Prostate gland (tissue), 2 donors: ENCODE measurements around the gene LAPTM4A. TPM values are rescaled to one million over a fixed set of nuclear protein-coding genes. Genes with fewer than 3 reads are reported as not detected.

Source experiments
- DNase-seq: peaks from one replicate; pipeline ENCODE4 v3.0.0-alpha.2; 2019; ENCODE audit warnings: low spot score
- H3K27ac ChIP-seq, 2 donors: fragments of 200-600 bp; sonication (generic); 2 replicates each; pipeline ENCODE4 v1.5.1; 2017 to 2019
- H3K27me3 ChIP-seq: fragments of 200-600 bp; sonication (generic); replicated peaks from 2 replicates; pipeline ENCODE4 v1.5.1; 2019; ENCODE audit not compliant: insufficient read depth
- H3K36me3 ChIP-seq, 2 donors: fragments of 200-600 bp; sonication (generic); 1 replicate in 1 of 2; 2 replicates in 1 of 2; pipeline versions ENCODE4 v1.5.1 to v1.8.1; 2017 to 2019
- H3K4me1 ChIP-seq: fragments of 200-600 bp; sonication (generic); replicated peaks from 2 replicates; pipeline ENCODE4 v1.5.1; 2019
- H3K4me3 ChIP-seq, 2 donors: fragments of 200-600 bp; sonication (generic); 2 replicates each; pipeline ENCODE4 v1.5.1; 2017 to 2019
- H3K9me3 ChIP-seq: fragments of 200-600 bp; sonication (generic); 2 replicates; pipeline ENCODE4 v1.5.1; 2017
- POLR2A ChIP-seq: fragments of 450-650 bp; IDR thresholded peaks from one replicate; pipeline ENCODE4 v1.6.1; 2016; ENCODE audit warnings: antibody characterized with exemption, mild to moderate bottlenecking
- POLR2AphosphoS5 ChIP-seq: sonication (generic); formaldehyde crosslinking; IDR thresholded peaks from one replicate; pipeline ENCODE4 v1.6.1; 2017; ENCODE audit warnings: antibody characterized with exemption
- WGBS: methylation state at CpG from one replicate; pipeline ENCODE4 v1.1.5; 2018; 5-methylcytosine and 5-hydroxymethylcytosine counted together
- intact Hi-C: fragments of 100-400 bp; cut with DNase I; formaldehyde crosslinking; loops from one replicate; pipeline ENCODE4 v1.14.2; 2022
- total RNA-seq, 2 donors: library from RNA; depleted of rRNA; stranded (reverse); fragments of >200 nt; gene quantifications; one replicate each; pipeline ENCODE4 v1.1.0, GENCODE V29; 2016
- TF ChIP-seq, protein P1 (sequence below), 4 experiments: fragments of 200-600 bp in 2 of 4; fragments of 450-650 bp in 2 of 4; sonication (generic) in 2 of 4; IDR thresholded peaks; 1 replicate in 3 of 4; 2 replicates in 1 of 4; pipeline ENCODE4 v1.5.1; 2016 to 2019; ENCODE audit warnings: antibody characterized with exemption in 4 of 4, mild to moderate bottlenecking in 2 of 4, moderate library complexity in 2 of 4

LAPTM4A gene
- total RNA-seq, 2 donors from 2014 or later: 142 to 340 TPM

DNA sequence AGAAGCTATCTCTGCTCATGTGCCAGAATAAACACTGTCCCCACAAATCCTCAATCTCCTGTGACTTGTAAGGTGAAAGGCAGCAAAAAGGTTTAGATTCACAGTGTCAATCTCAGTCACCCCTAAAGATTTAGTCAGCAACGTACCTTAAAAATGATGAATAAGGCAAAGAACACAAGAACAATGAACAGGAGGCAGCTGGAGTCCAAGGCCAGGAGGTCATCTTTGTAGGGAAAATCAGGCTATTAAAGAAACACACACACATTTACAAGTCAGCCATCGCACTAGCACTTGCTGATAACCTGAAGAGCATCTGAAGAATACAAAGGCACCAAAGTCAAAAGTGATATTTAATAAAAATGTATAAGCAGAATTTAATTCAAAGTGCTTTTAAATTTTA lies 16.6 kb downstream of the LAPTM4A start:
- intact Hi-C loops: no loop called here
- Histone ChIP-seq H3K27ac (no peak overlapping the region), H3K27me3 (no peaks in the 10 kb centered on the region), H3K36me3 (peaks cover 5 to 29% of the 10 kb centered on the region in 2 donors), H3K4me3 (no peak overlapping the region), H3K4me1 (no peaks in the 10 kb centered on the region), H3K9me3 (no peaks in the 10 kb centered on the region)
- 68% methylated on average over 2 of the region's 2 CpGs for WGBS
- TF ChIP-seq POLR2AphosphoS5 (no peak), POLR2A (no peak)
- TF ChIP-seq, protein P1, sequence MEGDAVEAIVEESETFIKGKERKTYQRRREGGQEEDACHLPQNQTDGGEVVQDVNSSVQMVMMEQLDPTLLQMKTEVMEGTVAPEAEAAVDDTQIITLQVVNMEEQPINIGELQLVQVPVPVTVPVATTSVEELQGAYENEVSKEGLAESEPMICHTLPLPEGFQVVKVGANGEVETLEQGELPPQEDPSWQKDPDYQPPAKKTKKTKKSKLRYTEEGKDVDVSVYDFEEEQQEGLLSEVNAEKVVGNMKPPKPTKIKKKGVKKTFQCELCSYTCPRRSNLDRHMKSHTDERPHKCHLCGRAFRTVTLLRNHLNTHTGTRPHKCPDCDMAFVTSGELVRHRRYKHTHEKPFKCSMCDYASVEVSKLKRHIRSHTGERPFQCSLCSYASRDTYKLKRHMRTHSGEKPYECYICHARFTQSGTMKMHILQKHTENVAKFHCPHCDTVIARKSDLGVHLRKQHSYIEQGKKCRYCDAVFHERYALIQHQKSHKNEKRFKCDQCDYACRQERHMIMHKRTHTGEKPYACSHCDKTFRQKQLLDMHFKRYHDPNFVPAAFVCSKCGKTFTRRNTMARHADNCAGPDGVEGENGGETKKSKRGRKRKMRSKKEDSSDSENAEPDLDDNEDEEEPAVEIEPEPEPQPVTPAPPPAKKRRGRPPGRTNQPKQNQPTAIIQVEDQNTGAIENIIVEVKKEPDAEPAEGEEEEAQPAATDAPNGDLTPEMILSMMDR (IDR thresholded peaks at IDR 0.05): no peak
- DNase-seq: no peak

DNA sequence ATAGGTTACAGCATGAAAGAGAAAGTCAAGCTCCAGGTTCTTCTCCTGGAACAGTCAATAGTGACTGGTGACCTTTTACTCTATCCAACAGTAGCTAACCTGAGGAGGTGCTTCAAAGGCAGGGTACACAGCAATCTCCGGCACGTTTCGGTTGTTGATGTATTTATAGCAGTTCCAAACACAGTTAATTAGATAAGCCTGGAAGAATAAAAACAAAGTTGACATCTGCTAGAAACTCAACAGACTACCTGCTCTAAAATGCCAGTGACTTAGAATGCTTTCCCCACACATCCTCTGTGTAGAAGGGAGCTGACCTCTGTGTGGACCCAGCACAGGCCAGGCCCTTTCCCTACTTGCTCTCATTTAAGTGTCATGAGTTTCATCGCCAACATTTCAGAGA lies 17.2 kb downstream of the LAPTM4A start:
- DNase-seq: no peak
- H3K4me1 ChIP-seq: no peaks in the 10 kb centered on the region
- no peak overlapping the region for H3K27ac ChIP-seq
- H3K9me3 ChIP-seq: no peaks in the 10 kb centered on the region
- 69% methylated on average over 4 of the region's 4 CpGs for WGBS
- peaks cover 2 to 23% of the 10 kb centered on the region in 2 donors for H3K36me3 ChIP-seq
- H3K4me3 ChIP-seq: no peak overlapping the region
- intact Hi-C loops: no loop called here
- H3K27me3 ChIP-seq: no peaks in the 10 kb centered on the region
- TF ChIP-seq POLR2AphosphoS5: no peak
- no peak for TF ChIP-seq POLR2A
- TF ChIP-seq, protein P1 (IDR thresholded peaks at IDR 0.05): no peak

DNA sequence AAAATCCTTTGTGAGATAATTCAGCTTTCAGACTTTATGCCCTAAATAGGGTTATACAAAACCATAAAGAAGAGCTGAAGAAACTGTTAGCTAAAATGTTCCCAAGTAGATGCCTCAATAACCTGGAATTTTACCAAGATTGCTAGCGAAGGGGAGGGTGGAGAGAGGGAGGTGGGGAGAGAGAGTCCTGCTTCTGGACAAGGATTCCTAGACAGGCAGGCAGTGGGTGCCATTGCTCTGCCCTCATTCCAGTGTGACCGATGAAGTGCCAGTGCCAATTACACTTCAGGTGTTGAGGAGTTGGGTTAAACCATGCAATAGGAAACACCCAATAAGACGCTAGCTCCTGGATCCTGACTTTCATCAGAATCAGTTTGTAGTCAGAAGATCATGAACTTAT lies 18.1 kb downstream of the LAPTM4A start:
- H3K4me3 ChIP-seq: no peak overlapping the region
- TF ChIP-seq POLR2A: no peak
- TF ChIP-seq, protein P1 (IDR thresholded peaks at IDR 0.05): no peak
- no peak for TF ChIP-seq POLR2AphosphoS5
- 77% methylated on average over 3 of the region's 3 CpGs for WGBS
- DNase-seq: no peak
- no peaks in the 10 kb centered on the region for H3K4me1 ChIP-seq
- no peaks in the 10 kb centered on the region for H3K9me3 ChIP-seq
- intact Hi-C loops: no loop called here
- no peaks in the 10 kb centered on the region for H3K27me3 ChIP-seq
- H3K36me3 ChIP-seq: peaks cover 2 to 16% of the 10 kb centered on the region in 2 donors
- H3K27ac ChIP-seq: no peak overlapping the region

DNA sequence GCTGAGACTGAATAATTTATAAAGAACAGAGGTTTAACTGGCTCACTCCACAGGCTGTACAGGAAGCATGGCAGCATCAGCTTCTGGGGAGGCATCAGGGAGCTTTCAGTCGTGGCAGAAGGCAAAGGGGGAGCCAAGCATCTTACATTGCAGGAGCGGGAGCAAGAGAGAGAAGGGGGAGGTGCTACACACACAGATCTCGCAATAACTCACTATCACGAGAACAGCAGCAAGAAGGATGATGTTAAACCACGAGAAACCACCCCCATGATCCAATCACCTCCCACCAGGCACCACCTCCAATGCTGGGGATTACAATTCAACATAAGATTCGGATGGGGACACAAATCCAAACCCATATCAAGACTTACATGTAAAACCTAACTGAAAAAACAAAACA lies 21.2 kb downstream of the LAPTM4A start:
- no peaks in the 10 kb centered on the region for H3K27me3 ChIP-seq
- H3K27ac ChIP-seq: no peak overlapping the region
- H3K9me3 ChIP-seq: no peaks in the 10 kb centered on the region
- intact Hi-C loops: no loop called here
- TF ChIP-seq, protein P1 (IDR thresholded peaks at IDR 0.05): no peak
- TF ChIP-seq POLR2A (no peak), POLR2AphosphoS5 (no peak)
- 99% methylated on average over 6 of the region's 6 CpGs for WGBS
- DNase-seq: no peak
- no peaks in the 10 kb centered on the region for H3K4me1 ChIP-seq
- peaks cover 2 to 9% of the 10 kb centered on the region in 2 donors for H3K36me3 ChIP-seq
- H3K4me3 ChIP-seq: no peak overlapping the region

DNA sequence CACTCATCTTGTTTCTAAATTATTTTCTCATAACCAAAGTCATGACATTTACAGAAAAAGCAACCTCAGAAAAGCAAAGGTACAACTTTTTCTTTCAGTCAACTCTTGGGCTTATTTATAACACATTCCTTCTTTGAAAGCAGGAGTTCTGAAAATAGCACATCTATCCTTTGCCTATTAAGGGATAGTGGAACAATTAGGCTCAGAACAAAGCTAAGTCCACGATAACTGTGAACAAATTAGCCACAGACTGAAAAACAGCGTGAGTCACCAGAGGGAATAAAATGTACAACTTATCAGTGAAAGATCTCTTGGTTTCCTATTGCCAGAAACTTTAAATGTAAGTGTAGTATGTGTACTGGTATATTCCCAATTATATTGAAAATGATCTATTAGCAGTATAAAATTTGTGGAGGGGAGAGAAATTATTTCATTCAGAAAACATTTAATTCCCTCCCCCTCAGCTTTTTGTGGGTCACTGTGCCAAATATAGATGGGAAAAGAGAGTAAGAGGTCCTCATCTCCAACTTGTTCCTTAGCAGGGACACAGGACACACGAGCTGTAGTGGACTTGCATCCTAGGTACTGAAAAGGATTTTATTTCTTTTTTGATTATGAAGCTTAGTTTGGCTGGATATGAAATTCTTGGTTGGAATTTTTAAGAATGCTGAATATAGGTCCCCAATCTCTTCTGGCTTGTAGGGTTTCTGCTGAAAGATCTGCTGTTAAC lies 23.6 kb downstream of the LAPTM4A start:
- no peak overlapping the region for H3K4me3 ChIP-seq
- no peak for DNase-seq
- no peaks in the 10 kb centered on the region for H3K27me3 ChIP-seq
- 54% methylated on average over 3 of the region's 3 CpGs for WGBS
- intact Hi-C loops: no loop called here
- H3K36me3 ChIP-seq: no peaks in the 10 kb centered on the region
- H3K27ac ChIP-seq: peak overlapping the region in 1 of 2 donors; percentile 35
- no peaks in the 10 kb centered on the region for H3K9me3 ChIP-seq
- H3K4me1 ChIP-seq: no peaks in the 10 kb centered on the region
- TF ChIP-seq, protein P1 (IDR thresholded peaks at IDR 0.05): no peak
- peak; percentile 19 for TF ChIP-seq POLR2AphosphoS5
